NT2/D1 (cell line): ENCODE measurements around the gene DHX16.

Experiments used
- SUZ12 ChIP-seq: IDR thresholded peaks from 2 replicates; pipeline ENCODE4 v1.6.1; 2011; ENCODE audit not compliant: insufficient read length, insufficient read depth; ENCODE audit errors: extremely low read depth
- YY1 ChIP-seq: IDR thresholded peaks from 2 replicates; pipeline ENCODE4 v1.6.1; 2011; ENCODE audit not compliant: insufficient read length, insufficient read depth
- ZNF274 ChIP-seq: IDR thresholded peaks from 2 replicates; pipeline ENCODE4 v1.6.1; 2011; ENCODE audit warnings: mild to moderate bottlenecking, low read depth, low read length

GRCh38 chr6:30684386-30685156 lies 11.8 kb upstream of the DHX16 start:
- TF ChIP-seq ZNF274, result no peak
- TF ChIP-seq YY1, result no peak
- no peak for TF ChIP-seq SUZ12
